Activated naive CD8-positive, alpha-beta T cell treated with anti-CD3 and anti-CD28 coated beads for 36 hours (primary cell): ENCODE results near the gene PRDX3. TPM values are rescaled to one million over a fixed set of nuclear protein-coding genes. Genes with fewer than 3 reads are reported as not detected.

Experiments
- DNase-seq: peaks from one replicate; pipeline ENCODE4 v3.0.0; 2021
- H3K27ac Mint-ChIP-seq: one replicate; pipeline ENCODE4 v1.8.0; 2022; ENCODE audit warnings: mild to moderate bottlenecking, moderate library complexity, mixed read lengths
- H3K27me3 Mint-ChIP-seq: one replicate; pipeline ENCODE4 v1.8.0; 2022; ENCODE audit warnings: mild to moderate bottlenecking, mixed read lengths
- H3K36me3 Mint-ChIP-seq: one replicate; pipeline ENCODE4 v1.8.0; 2021; ENCODE audit warnings: mild to moderate bottlenecking, mixed read lengths
- H3K4me1 Mint-ChIP-seq: one replicate; pipeline ENCODE4 v1.8.0; 2021; ENCODE audit warnings: mixed read lengths
- H3K4me3 Mint-ChIP-seq: one replicate; pipeline ENCODE4 v1.8.0; 2022; ENCODE audit warnings: mild to moderate bottlenecking, moderate library complexity, mixed read lengths
- H3K9me3 Mint-ChIP-seq: one replicate; pipeline ENCODE4 v1.8.0; 2022; ENCODE audit warnings: mixed read lengths
- total RNA-seq, 2 experiments: library from RNA; stranded (reverse); gene quantifications; one replicate each; pipeline ENCODE4 v1.2.3, GENCODE V29; 2021

The PRDX3 gene
- total RNA-seq, 2 experiments from 2014 or later: 232 to 249 TPM

- H3K4me3 Mint-ChIP-seq: peak overlapping the region; percentile 89
- H3K36me3 Mint-ChIP-seq: peaks cover 5% of the 10 kb centered on the region
- peaks cover 64% of the 10 kb centered on the region for H3K4me1 Mint-ChIP-seq
- H3K27me3 Mint-ChIP-seq: no peaks in the 10 kb centered on the region
- H3K27ac Mint-ChIP-seq: peak overlapping the region; percentile 88
- DNase-seq: no peak
- H3K9me3 Mint-ChIP-seq: no peaks in the 10 kb centered on the region
Observed at GRCh38 chr10:119209736-119210355, 31.2 kb upstream of the PRDX3 start.

GRCh38 chr10:119209035-119209735 is 30.6 kb upstream of the PRDX3 start:
- Mint-ChIP-seq H3K4me1 (peaks cover 62% of the 10 kb centered on the region), H3K27ac (peak overlapping the region; percentile 88), H3K9me3 (no peaks in the 10 kb centered on the region), H3K27me3 (no peaks in the 10 kb centered on the region), H3K4me3 (peak overlapping the region; percentile 89), H3K36me3 (peaks cover 5% of the 10 kb centered on the region)
- peak; percentile 54 for DNase-seq

- peaks cover 55% of the 10 kb centered on the region for H3K4me1 Mint-ChIP-seq
- DNase-seq: no peak
- H3K36me3 Mint-ChIP-seq: peaks cover 5% of the 10 kb centered on the region
- H3K27me3 Mint-ChIP-seq: no peaks in the 10 kb centered on the region
- peak overlapping the region; percentile 88 for H3K27ac Mint-ChIP-seq
- no peaks in the 10 kb centered on the region for H3K9me3 Mint-ChIP-seq
- peak overlapping the region; percentile 89 for H3K4me3 Mint-ChIP-seq
Observed at GRCh38 chr10:119208553-119208940, 29.9 kb upstream of the PRDX3 start.

- Mint-ChIP-seq H3K4me3 (peak overlapping the region; percentile 89), H3K27ac (peak overlapping the region; percentile 88), H3K27me3 (no peaks in the 10 kb centered on the region), H3K9me3 (no peaks in the 10 kb centered on the region), H3K36me3 (peaks cover 5% of the 10 kb centered on the region), H3K4me1 (peaks cover 53% of the 10 kb centered on the region)
- peak; percentile 60 for DNase-seq
Observed at GRCh38 chr10:119207713-119208552, 29.3 kb upstream of the PRDX3 start.

GRCh38 chr10:119207366-119207666 is 28.7 kb upstream of the PRDX3 start, which contains the start of gene GRK5:
Gene GRK5, plus strand, starts transcription at chr10:119207571. Its CDS starts 347 bp downstream, at chr10:119207918.
- DNase-seq: peak; percentile 99
- H3K4me1 Mint-ChIP-seq: peaks cover 46% of the 10 kb centered on the region
- no peaks in the 10 kb centered on the region for H3K27me3 Mint-ChIP-seq
- H3K9me3 Mint-ChIP-seq: no peaks in the 10 kb centered on the region
- peak within 1 kb of the TSS; percentile 90 for H3K27ac Mint-ChIP-seq
- peak within 1 kb of the TSS; percentile 89 for H3K4me3 Mint-ChIP-seq
- H3K36me3 Mint-ChIP-seq: no peaks in the 10 kb centered on the region

- Mint-ChIP-seq H3K4me1 (peaks cover 41% of the 10 kb centered on the region), H3K9me3 (no peaks in the 10 kb centered on the region), H3K27me3 (no peaks in the 10 kb centered on the region), H3K36me3 (no peaks in the 10 kb centered on the region), H3K27ac (peak overlapping the region; percentile 90), H3K4me3 (peak overlapping the region; percentile 88)
- peak; percentile 85 for DNase-seq
Observed at GRCh38 chr10:119206603-119207365, 28.2 kb upstream of the PRDX3 start.

- DNase-seq: peak; percentile 52
- H3K27me3 Mint-ChIP-seq: no peaks in the 10 kb centered on the region
- peak overlapping the region; percentile 88 for H3K4me3 Mint-ChIP-seq
- no peaks in the 10 kb centered on the region for H3K9me3 Mint-ChIP-seq
- no peaks in the 10 kb centered on the region for H3K36me3 Mint-ChIP-seq
- peaks cover 34% of the 10 kb centered on the region for H3K4me1 Mint-ChIP-seq
- peak overlapping the region; percentile 90 for H3K27ac Mint-ChIP-seq
Observed at GRCh38 chr10:119205894-119206602, 27.4 kb upstream of the PRDX3 start.

GRCh38 chr10:119203006-119203405 is 24.4 kb upstream of the PRDX3 start:
- Mint-ChIP-seq H3K4me3 (no peak overlapping the region), H3K27me3 (peaks cover 4% of the 10 kb centered on the region), H3K4me1 (peaks cover 19% of the 10 kb centered on the region), H3K9me3 (no peaks in the 10 kb centered on the region), H3K27ac (no peak overlapping the region), H3K36me3 (no peaks in the 10 kb centered on the region)
- no peak for DNase-seq

- H3K4me3 Mint-ChIP-seq: no peak overlapping the region
- DNase-seq: no peak
- no peak overlapping the region for H3K27ac Mint-ChIP-seq
- no peaks in the 10 kb centered on the region for H3K9me3 Mint-ChIP-seq
- H3K36me3 Mint-ChIP-seq: no peaks in the 10 kb centered on the region
- H3K27me3 Mint-ChIP-seq: peaks cover 4% of the 10 kb centered on the region
- peaks cover 22% of the 10 kb centered on the region for H3K4me1 Mint-ChIP-seq
Observed at GRCh38 chr10:119201233-119201632, 22.6 kb upstream of the PRDX3 start.

- Mint-ChIP-seq H3K9me3 (no peaks in the 10 kb centered on the region), H3K36me3 (no peaks in the 10 kb centered on the region), H3K27me3 (peaks cover 4% of the 10 kb centered on the region), H3K4me1 (peaks cover 17% of the 10 kb centered on the region), H3K4me3 (no peak overlapping the region), H3K27ac (peak overlapping the region; percentile 55)
- peak; percentile 13 for DNase-seq
Observed at GRCh38 chr10:119199231-119199992, 20.8 kb upstream of the PRDX3 start.

GRCh38 chr10:119198438-119198837 is 19.8 kb upstream of the PRDX3 start:
- Mint-ChIP-seq H3K4me1 (peaks cover 17% of the 10 kb centered on the region), H3K4me3 (no peak overlapping the region), H3K36me3 (no peaks in the 10 kb centered on the region), H3K27ac (peak overlapping the region; percentile 83), H3K9me3 (no peaks in the 10 kb centered on the region), H3K27me3 (peaks cover 4% of the 10 kb centered on the region)
- DNase-seq: peak; percentile 17

- no peaks in the 10 kb centered on the region for H3K36me3 Mint-ChIP-seq
- H3K27ac Mint-ChIP-seq: peak overlapping the region; percentile 83
- H3K27me3 Mint-ChIP-seq: peaks cover 4% of the 10 kb centered on the region
- H3K4me1 Mint-ChIP-seq: peaks cover 17% of the 10 kb centered on the region
- H3K4me3 Mint-ChIP-seq: no peak overlapping the region
- H3K9me3 Mint-ChIP-seq: no peaks in the 10 kb centered on the region
- DNase-seq: no peak
Observed at GRCh38 chr10:119197921-119198320, 19.3 kb upstream of the PRDX3 start.

- Mint-ChIP-seq H3K4me1 (peaks cover 21% of the 10 kb centered on the region), H3K27me3 (no peaks in the 10 kb centered on the region), H3K36me3 (no peaks in the 10 kb centered on the region), H3K27ac (no peak overlapping the region), H3K9me3 (no peaks in the 10 kb centered on the region), H3K4me3 (no peak overlapping the region)
- DNase-seq: no peak
Observed at GRCh38 chr10:119191881-119192280, 13.3 kb upstream of the PRDX3 start.
